Adrenal gland (tissue), 5 donors: Measurements from ENCODE around the gene ACTL10.

ENCODE experiments used
- POLR2A ChIP-seq, 2 donors: fragments of 450-650 bp; IDR thresholded peaks; one replicate each; pipeline ENCODE4 v1.6.1; 2017; ENCODE audit warnings: antibody characterized with exemption in 2 of 2, mild to moderate bottlenecking in 2 of 2, moderate library complexity in 1 of 2
- TF ChIP-seq, protein P1 (sequence below), 6 experiments: fragments of 450-650 bp in 4 of 6; fragments of 200-600 bp in 2 of 6; sonication (generic) in 1 of 6; IDR thresholded peaks; 1 replicate in 5 of 6; 2 replicates in 1 of 6; pipeline versions ENCODE4 v1.5.1 to v1.8.0; 2016 to 2021; ENCODE audit warnings: antibody characterized with exemption in 6 of 6, mild to moderate bottlenecking in 2 of 6, moderate library complexity in 1 of 6
- donor health status: DM: no; HTN: no; CAD: no.

DNA sequence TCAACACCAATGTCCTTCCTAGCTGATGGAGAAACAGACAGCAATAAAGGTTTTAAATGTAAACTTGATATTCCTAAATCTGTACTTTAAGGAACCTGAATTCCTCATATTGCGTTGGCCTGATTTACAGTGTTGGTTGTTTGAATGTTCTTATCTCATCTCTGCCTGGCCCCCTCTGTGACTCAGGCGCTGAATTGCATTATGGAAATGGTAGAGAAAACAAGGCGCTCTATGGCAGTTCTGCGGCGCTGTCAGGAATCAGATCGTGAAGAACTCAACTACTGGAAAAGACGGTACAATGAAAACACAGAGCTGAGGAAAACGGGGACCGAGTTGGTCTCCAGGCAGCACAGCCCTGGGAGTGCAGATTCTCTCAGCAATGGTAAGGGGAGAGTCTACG is 37.2 kb upstream of the ACTL10 start:
- TF ChIP-seq, protein P1, sequence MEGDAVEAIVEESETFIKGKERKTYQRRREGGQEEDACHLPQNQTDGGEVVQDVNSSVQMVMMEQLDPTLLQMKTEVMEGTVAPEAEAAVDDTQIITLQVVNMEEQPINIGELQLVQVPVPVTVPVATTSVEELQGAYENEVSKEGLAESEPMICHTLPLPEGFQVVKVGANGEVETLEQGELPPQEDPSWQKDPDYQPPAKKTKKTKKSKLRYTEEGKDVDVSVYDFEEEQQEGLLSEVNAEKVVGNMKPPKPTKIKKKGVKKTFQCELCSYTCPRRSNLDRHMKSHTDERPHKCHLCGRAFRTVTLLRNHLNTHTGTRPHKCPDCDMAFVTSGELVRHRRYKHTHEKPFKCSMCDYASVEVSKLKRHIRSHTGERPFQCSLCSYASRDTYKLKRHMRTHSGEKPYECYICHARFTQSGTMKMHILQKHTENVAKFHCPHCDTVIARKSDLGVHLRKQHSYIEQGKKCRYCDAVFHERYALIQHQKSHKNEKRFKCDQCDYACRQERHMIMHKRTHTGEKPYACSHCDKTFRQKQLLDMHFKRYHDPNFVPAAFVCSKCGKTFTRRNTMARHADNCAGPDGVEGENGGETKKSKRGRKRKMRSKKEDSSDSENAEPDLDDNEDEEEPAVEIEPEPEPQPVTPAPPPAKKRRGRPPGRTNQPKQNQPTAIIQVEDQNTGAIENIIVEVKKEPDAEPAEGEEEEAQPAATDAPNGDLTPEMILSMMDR (IDR thresholded peaks at IDR 0.05) = no peak
- no peak for TF ChIP-seq POLR2A (IDR thresholded peaks at IDR 0.05)
